Left renal cortex interstitium (tissue), 4 donors: Measurements from ENCODE around the gene NLGN3. TPM values are rescaled to one million over a fixed set of nuclear protein-coding genes. Genes with fewer than 3 reads are reported as not detected.
A peak's percentile ranks its signal among the peaks of the same experiment; 100 is the strongest.
"Not testable (repeated sequence)": the region's sequence is repeated elsewhere in the genome, so short reads cannot be mapped to it uniquely, and the experiment has no call there.

ENCODE experiments used
- DNase-seq, 4 donors: peaks; one replicate each; pipeline ENCODE4 v3.0.0-alpha.2; 2013; ENCODE audit warnings: low read depth in 4 of 4, low spot score in 2 of 4, missing footprints in 1 of 4
- polyA plus RNA-seq, 4 donors: library from polyadenylated mRNA; unstranded; fragments of 120-200 nt; gene quantifications; one replicate each; pipeline ENCODE4 v1.2.1, GENCODE V29; 2013; ENCODE audit not compliant: insufficient read length in 4 of 4

The NLGN3 gene
- polyA plus RNA-seq, 4 donors: 4.9 to 6.0 (median 5.4) TPM

GRCh38 chrX:71168134-71168533, 23.5 kb downstream of the NLGN3 start:
- no peak for DNase-seq

GRCh38 chrX:71169586-71169985, 24.9 kb downstream of the NLGN3 start:
- DNase-seq: no peak

GRCh38 chrX:71170660-71171059, 26.0 kb downstream of the NLGN3 start:
- no peak for DNase-seq

- DNase-seq: no peak
Measured at GRCh38 chrX:71171110-71171801, 26.6 kb downstream of the NLGN3 start.

- DNase-seq: no peak
Measured at GRCh38 chrX:71173440-71173839, 28.8 kb downstream of the NLGN3 start.

GRCh38 chrX:71174795-71175194, 30.2 kb downstream of the NLGN3 start:
- no peak for DNase-seq

GRCh38 chrX:71175531-71175930, 30.9 kb downstream of the NLGN3 start:
- DNase-seq: no peak

GRCh38 chrX:71177327-71177726, 32.7 kb downstream of the NLGN3 start:
- DNase-seq: no peak

GRCh38 chrX:71178908-71179307, 34.3 kb downstream of the NLGN3 start:
- no peak for DNase-seq

- DNase-seq: not testable (repeated sequence)
Measured at GRCh38 chrX:71180579-71181265, 36.1 kb downstream of the NLGN3 start.

- DNase-seq: no peak
Measured at GRCh38 chrX:71181558-71181909, 36.9 kb downstream of the NLGN3 start.

GRCh38 chrX:71181910-71182799, 37.5 kb downstream of the NLGN3 start:
- DNase-seq: peak; percentile 71 to 89 (median 80)

- no peak for DNase-seq
Measured at GRCh38 chrX:71182871-71183270, 38.2 kb downstream of the NLGN3 start.

GRCh38 chrX:71183341-71183740, 38.7 kb downstream of the NLGN3 start:
- DNase-seq: peak in 1 of 4 donors; percentile 25

- no peak for DNase-seq
Measured at GRCh38 chrX:71184092-71184491, 39.5 kb downstream of the NLGN3 start.

GRCh38 chrX:71184803-71185495, 40.3 kb downstream of the NLGN3 start:
- DNase-seq: no peak

GRCh38 chrX:71191248-71191647, 46.6 kb downstream of the NLGN3 start:
- DNase-seq: no peak

- no peak for DNase-seq
Measured at GRCh38 chrX:71195964-71196649, 51.5 kb downstream of the NLGN3 start.

- no peak for DNase-seq
Measured at GRCh38 chrX:71198066-71198465, 53.4 kb downstream of the NLGN3 start.
